Breast epithelium (tissue), 4 donors: ENCODE measurements around the gene HES7. TPM values are rescaled to one million over a fixed set of nuclear protein-coding genes. Genes with fewer than 3 reads are reported as not detected.
A peak's percentile ranks its signal among the peaks of the same experiment; 100 is the strongest.

Experiments
- DNase-seq, 2 donors: peaks; one replicate each; pipeline ENCODE4 v3.0.0-alpha.2; 2019; ENCODE audit warnings: low spot score in 2 of 2
- H3K27ac ChIP-seq, 2 donors: fragments of 200-600 bp; sonication (generic) in 1 of 2; one replicate each; pipeline ENCODE4 v1.5.1; 2016 to 2019; ENCODE audit warnings: mild to moderate bottlenecking in 1 of 2
- H3K27me3 ChIP-seq, 2 donors: fragments of 200-600 bp; sonication (generic) in 1 of 2; one replicate each; pipeline versions ENCODE4 v1.5.1 to v1.6.0; 2017 to 2019; ENCODE audit warnings: control low read depth in 1 of 2, mild to moderate bottlenecking in 1 of 2
- H3K36me3 ChIP-seq: fragments of 200-600 bp; one replicate; pipeline ENCODE4 v1.5.1; 2019
- H3K4me1 ChIP-seq, 2 donors: fragments of 200-600 bp; sonication (generic); one replicate each; pipeline ENCODE4 v1.5.1; 2016 to 2019; ENCODE audit warnings: control low read depth in 1 of 2
- H3K4me3 ChIP-seq, 3 donors: fragments of 200-600 bp; sonication (generic); 1 replicate in 2 of 3; 2 replicates in 1 of 3; pipeline ENCODE4 v1.5.1; 2016 to 2019; ENCODE audit warnings: mild to moderate bottlenecking in 3 of 3, moderate library complexity in 2 of 3
- H3K9me3 ChIP-seq, 2 donors: fragments of 200-600 bp; sonication (generic) in 1 of 2; one replicate each; pipeline ENCODE4 v1.5.1; 2016 to 2019; ENCODE audit warnings: control low read depth in 1 of 2
- POLR2A ChIP-seq: fragments of 450-650 bp; IDR thresholded peaks from one replicate; pipeline ENCODE4 v1.6.1; 2016; ENCODE audit warnings: antibody characterized with exemption, mild to moderate bottlenecking, moderate library complexity
- POLR2AphosphoS5 ChIP-seq, 3 donors: sonication (generic); formaldehyde crosslinking; IDR thresholded peaks; one replicate each; pipeline ENCODE4 v1.6.1; 2017; ENCODE audit warnings: antibody characterized with exemption in 3 of 3
- intact Hi-C: fragments of 100-400 bp; cut with DNase I; formaldehyde crosslinking; loops from one replicate; pipeline ENCODE4 v1.15.1; 2023; ENCODE audit warnings: low total_unique reads
- total RNA-seq, 3 donors: library from RNA; depleted of rRNA; stranded (reverse); fragments of >200 nt; gene quantifications; one replicate each; pipeline ENCODE4 v1.1.0, GENCODE V29; 2016
- TF ChIP-seq, protein P1 (sequence below), 3 donors: fragments of 450-650 bp; IDR thresholded peaks; one replicate each; pipeline ENCODE4 v1.5.1; 2016 to 2017; ENCODE audit warnings: antibody characterized with exemption in 3 of 3, mild to moderate bottlenecking in 3 of 3, moderate library complexity in 3 of 3

Gene HES7
- total RNA-seq, 3 donors from 2014 or later = not detected

DNA sequence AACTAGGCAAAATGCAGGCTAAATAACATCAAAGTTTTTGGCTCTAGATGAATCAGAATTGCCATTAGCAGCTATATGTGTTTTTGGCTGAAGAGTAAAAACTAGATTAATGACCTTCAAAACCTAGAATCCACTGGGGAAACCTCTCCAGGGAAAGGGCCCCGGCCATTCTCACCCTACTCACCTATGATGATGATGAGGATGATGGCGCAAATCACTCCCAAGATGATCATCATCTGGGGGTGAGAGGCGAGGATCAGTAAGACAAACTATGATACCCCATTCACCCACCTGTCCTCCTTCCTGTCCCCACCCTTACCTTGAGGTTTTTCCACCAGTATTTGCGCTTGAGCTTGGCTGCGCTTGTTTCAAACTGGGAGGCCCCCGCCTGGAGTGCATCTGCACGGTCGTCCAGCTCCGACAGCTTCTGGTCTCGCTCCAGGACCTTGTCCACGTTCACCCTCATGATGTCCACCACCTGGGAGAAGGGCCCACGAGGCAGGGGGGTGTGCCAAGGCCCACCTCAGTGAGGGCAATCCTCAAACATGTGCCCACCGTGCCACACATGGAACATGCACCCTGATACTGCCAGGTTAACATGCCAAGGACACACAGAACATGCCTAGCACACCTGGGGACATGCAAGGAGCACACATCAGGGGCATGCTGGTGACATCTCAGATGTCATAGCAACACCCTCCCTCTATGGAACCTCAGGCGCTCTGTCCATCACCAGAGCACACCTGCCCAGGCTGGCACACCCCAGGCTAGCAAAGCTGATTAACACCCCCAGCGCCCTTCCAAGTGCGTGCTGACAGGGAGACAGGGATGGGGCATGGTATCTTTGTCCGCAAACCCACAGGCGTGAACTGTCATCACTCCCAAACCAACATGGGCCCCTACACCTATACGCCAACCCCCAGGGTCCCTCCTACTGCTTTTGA lies 37.7 kb upstream of the HES7 start:
- Histone ChIP-seq H3K4me3 (peak overlapping the region; percentile 84 to 100 (median 97)), H3K27me3 (no peaks in the 10 kb centered on the region), H3K9me3 (no peaks in the 10 kb centered on the region), H3K4me1 (peaks cover 14 to 21% of the 10 kb centered on the region in 2 donors), H3K36me3 (no peaks in the 10 kb centered on the region), H3K27ac (peak overlapping the region; percentile 99 to 100)
- TF ChIP-seq POLR2AphosphoS5 (IDR thresholded peaks at IDR 0.05) (no peak), POLR2A (no peak)
- TF ChIP-seq, protein P1, sequence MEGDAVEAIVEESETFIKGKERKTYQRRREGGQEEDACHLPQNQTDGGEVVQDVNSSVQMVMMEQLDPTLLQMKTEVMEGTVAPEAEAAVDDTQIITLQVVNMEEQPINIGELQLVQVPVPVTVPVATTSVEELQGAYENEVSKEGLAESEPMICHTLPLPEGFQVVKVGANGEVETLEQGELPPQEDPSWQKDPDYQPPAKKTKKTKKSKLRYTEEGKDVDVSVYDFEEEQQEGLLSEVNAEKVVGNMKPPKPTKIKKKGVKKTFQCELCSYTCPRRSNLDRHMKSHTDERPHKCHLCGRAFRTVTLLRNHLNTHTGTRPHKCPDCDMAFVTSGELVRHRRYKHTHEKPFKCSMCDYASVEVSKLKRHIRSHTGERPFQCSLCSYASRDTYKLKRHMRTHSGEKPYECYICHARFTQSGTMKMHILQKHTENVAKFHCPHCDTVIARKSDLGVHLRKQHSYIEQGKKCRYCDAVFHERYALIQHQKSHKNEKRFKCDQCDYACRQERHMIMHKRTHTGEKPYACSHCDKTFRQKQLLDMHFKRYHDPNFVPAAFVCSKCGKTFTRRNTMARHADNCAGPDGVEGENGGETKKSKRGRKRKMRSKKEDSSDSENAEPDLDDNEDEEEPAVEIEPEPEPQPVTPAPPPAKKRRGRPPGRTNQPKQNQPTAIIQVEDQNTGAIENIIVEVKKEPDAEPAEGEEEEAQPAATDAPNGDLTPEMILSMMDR (IDR thresholded peaks at IDR 0.05) = no peak
- no peak for DNase-seq
- intact Hi-C loops = no loop called here

DNA sequence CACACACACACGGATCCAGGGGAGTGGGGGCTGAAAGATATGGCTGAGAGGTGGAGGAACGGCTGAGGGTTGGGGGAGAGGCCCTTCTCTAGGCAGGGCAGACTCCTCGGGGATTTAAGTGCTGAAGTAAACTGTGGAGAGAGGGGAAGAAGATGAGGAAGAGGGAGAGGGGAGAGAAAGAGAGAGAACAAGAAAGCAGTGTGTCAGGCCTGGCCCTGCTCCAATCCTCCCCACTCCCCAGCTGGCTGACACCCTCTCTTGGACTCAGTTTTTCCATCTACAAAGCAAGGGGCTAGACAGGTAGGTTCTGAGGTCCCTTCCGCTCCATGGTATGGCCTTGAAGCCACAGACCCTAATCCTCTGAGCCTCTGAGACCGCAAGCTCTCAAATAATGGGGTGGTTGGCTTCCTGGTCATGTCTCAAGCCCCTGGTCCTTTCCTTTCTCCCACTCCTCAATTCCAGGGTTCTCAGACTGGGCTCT lies 36.9 kb upstream of the HES7 start:
- H3K27ac ChIP-seq = peak overlapping the region; percentile 99 to 100
- H3K36me3 ChIP-seq = no peaks in the 10 kb centered on the region
- TF ChIP-seq, protein P1 (IDR thresholded peaks at IDR 0.05) = no peak
- TF ChIP-seq POLR2AphosphoS5 (IDR thresholded peaks at IDR 0.05) (no peak), POLR2A (no peak)
- H3K4me1 ChIP-seq = peaks cover 14 to 21% of the 10 kb centered on the region in 2 donors
- DNase-seq = no peak
- no peaks in the 10 kb centered on the region for H3K9me3 ChIP-seq
- H3K27me3 ChIP-seq = no peaks in the 10 kb centered on the region
- intact Hi-C loops = no loop called here
- peak overlapping the region in 2 of 3 donors; percentile 84 to 100 for H3K4me3 ChIP-seq

DNA sequence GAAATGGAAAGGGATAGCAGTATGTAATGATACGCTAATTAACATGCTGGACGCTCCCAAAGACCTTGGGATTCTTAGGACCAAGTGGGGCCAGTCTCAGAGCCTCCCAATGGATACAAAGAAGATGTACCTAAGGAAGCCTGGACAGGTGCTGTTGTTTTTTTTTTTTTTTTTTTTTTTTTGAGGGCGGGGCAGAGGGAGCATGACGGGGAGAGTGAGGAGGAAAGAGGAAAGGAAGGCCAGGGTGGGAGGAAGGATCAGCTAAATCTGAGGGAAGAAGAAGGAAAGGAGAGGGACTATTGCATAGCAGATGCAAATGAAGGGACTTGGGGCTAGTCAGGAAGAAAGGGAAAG lies 36.3 kb upstream of the HES7 start:
- Histone ChIP-seq H3K27me3 (no peaks in the 10 kb centered on the region), H3K27ac (peak overlapping the region; percentile 100), H3K36me3 (no peaks in the 10 kb centered on the region), H3K4me3 (no peak overlapping the region), H3K9me3 (no peaks in the 10 kb centered on the region), H3K4me1 (peaks cover 14 to 21% of the 10 kb centered on the region in 2 donors)
- TF ChIP-seq, protein P1 (IDR thresholded peaks at IDR 0.05) = no peak
- TF ChIP-seq POLR2A (no peak), POLR2AphosphoS5 (IDR thresholded peaks at IDR 0.05) (no peak)
- intact Hi-C loops = no loop called here
- DNase-seq = no peak

DNA sequence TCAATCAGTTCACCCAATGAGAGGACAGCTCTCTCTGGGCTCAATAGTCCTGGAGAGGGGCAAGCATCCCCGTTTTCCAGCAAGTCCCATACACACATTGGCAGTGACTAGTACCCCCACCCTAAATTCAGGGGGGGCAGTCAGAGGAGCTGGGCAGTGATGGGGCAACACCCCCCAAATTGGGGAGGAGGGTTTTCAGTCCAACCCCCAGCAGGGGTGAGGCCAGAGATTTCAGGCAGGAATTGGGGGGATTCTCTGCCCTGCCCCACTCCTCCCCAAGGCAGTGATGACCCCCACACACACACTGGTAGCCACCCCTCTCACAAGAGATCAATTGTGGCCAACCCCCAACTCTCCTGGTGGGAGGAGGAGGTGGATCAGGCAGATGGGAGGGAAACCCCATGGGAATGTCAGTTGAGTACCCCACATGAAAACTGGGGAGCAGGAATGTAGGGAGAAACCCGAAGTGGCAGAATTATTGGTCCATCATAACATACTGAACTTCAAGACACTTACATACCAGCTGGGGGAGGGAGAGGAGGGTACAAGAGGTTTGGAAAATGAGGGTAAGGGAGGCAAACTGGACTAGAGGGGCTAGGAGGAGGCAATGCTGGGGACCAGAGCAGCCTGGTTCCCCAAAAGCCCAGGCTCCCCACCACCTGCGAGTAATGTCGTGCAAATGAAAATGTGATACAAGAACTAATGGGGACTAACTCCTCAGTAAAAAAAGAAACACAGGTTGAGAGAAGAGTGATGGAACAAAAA lies 35.7 kb upstream of the HES7 start:
- Histone ChIP-seq H3K9me3 (no peaks in the 10 kb centered on the region), H3K4me1 (peaks cover 14 to 21% of the 10 kb centered on the region in 2 donors), H3K36me3 (no peaks in the 10 kb centered on the region), H3K4me3 (no peak overlapping the region), H3K27me3 (no peaks in the 10 kb centered on the region), H3K27ac (peak overlapping the region; percentile 59 to 100)
- intact Hi-C loops = no loop called here
- no peak for DNase-seq
- no peak for TF ChIP-seq POLR2A
- TF ChIP-seq, protein P1 (IDR thresholded peaks at IDR 0.05) = no peak
- TF ChIP-seq POLR2AphosphoS5 (IDR thresholded peaks at IDR 0.05) = no peak
